ENCODE results near the gene LPP. TPM values are rescaled to one million over a fixed set of nuclear protein-coding genes. Genes with fewer than 3 reads are reported as not detected.

Gene LPP
- total and polyA plus RNA-seq, 9 of the 15 experiments (the other 6 are each of a cell fraction or from before 2014, with no cell fraction given): 0.07 to 0.18 TPM; not detected in 7

GRCh38 chr3:188106454-188106853 lies 47.5 kb upstream of the LPP start (continued):
- TF ChIP-seq MCM2 (IDR thresholded peaks at IDR 0.05; ENCODE audit: low read depth): no peak
- TF ChIP-seq ZNF3 (CRISPR knock-in tag; IDR thresholded peaks at IDR 0.05): no peak
- no peak for TF ChIP-seq RBM39 (optimal IDR thresholded peaks at IDR 0.05; ENCODE audit: low read depth, low read length)
- TF ChIP-seq PPARD (CRISPR knock-in tag; IDR thresholded peaks at IDR 0.05): no peak
- TF ChIP-seq ZNF41 (CRISPR knock-in tag; conservative IDR thresholded peaks at IDR 0.05): no peak
- no peak for TF ChIP-seq TGIF2 (CRISPR knock-in tag; IDR thresholded peaks at IDR 0.05)
- TF ChIP-seq MECOM (CRISPR knock-in tag; IDR thresholded peaks at IDR 0.05): no peak
- no peak for TF ChIP-seq SP1 (CRISPR knock-in tag; IDR thresholded peaks at IDR 0.05)
- no peak for TF ChIP-seq FOXK2 (conservative IDR thresholded peaks at IDR 0.05 in 1 of 2, IDR thresholded peaks at IDR 0.05 in 1 of 2; ENCODE audit: low read depth in 2 of 2)
- TF ChIP-seq, protein P1, sequence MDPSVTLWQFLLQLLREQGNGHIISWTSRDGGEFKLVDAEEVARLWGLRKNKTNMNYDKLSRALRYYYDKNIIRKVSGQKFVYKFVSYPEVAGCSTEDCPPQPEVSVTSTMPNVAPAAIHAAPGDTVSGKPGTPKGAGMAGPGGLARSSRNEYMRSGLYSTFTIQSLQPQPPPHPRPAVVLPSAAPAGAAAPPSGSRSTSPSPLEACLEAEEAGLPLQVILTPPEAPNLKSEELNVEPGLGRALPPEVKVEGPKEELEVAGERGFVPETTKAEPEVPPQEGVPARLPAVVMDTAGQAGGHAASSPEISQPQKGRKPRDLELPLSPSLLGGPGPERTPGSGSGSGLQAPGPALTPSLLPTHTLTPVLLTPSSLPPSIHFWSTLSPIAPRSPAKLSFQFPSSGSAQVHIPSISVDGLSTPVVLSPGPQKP (CRISPR knock-in tag; IDR thresholded peaks at IDR 0.05): no peak
- no peak for TF ChIP-seq ETV5 (CRISPR knock-in tag; IDR thresholded peaks at IDR 0.05; ENCODE audit: low read depth)
- no peak for TF ChIP-seq GABPA (tag; conservative IDR thresholded peaks at IDR 0.05; ENCODE audit: low read depth)
- TF ChIP-seq SRSF7 (optimal IDR thresholded peaks at IDR 0.05; ENCODE audit: low read depth, low read length): no peak
- TF ChIP-seq POLR2B (IDR thresholded peaks at IDR 0.05; ENCODE audit: low read depth, partially characterized antibody): no peak
- no peak for TF ChIP-seq ZKSCAN1 (IDR thresholded peaks at IDR 0.05; ENCODE audit: low read depth, low read length)

All from K562 (cell line).